HepG2 (cell line): Measurements from ENCODE around the gene NUDT1. TPM values are rescaled to one million over a fixed set of nuclear protein-coding genes. Genes with fewer than 3 reads are reported as not detected.

Experiments
- ADNP ChIP-seq: sonication (generic); formaldehyde crosslinking; IDR thresholded peaks from 2 replicates; pipeline ENCODE4 v1.4.0; 2020; ENCODE audit warnings: missing genetic modification reagents
- HBP1 ChIP-seq: IDR thresholded peaks from 2 replicates; pipeline ENCODE4 v1.6.1; 2016; ENCODE audit warnings: low read depth, control low read depth
- HMGXB4 ChIP-seq, 2 experiments: sonication (generic) in 1 of 2; formaldehyde crosslinking in 1 of 2; IDR thresholded peaks; 2 replicates each; pipeline versions ENCODE4 v1.4.0 to v1.6.1; 2018 to 2020; ENCODE audit warnings: missing genetic modification reagents in 2 of 2, borderline replicate concordance in 1 of 2, low read depth in 1 of 2, mild to moderate bottlenecking in 1 of 2, missing biosample characterization in 1 of 2
- MEF2D ChIP-seq: sonication (generic); formaldehyde crosslinking; IDR thresholded peaks from 2 replicates; pipeline ENCODE4 v1.5.1; 2020; ENCODE audit warnings: mild to moderate bottlenecking, missing genetic modification reagents
- MXD3 ChIP-seq: IDR thresholded peaks from 2 replicates; pipeline ENCODE4 v1.6.1; 2016; ENCODE audit warnings: mild to moderate bottlenecking, missing biosample characterization, missing genetic modification reagents
- MYPOP ChIP-seq: sonication (generic); formaldehyde crosslinking; IDR thresholded peaks from 2 replicates; pipeline ENCODE4 v1.8.1; 2023; ENCODE audit warnings: mild to moderate bottlenecking, moderate library complexity, missing genetic modification reagents
- PLSCR1 ChIP-seq: sonication (generic); formaldehyde crosslinking; IDR thresholded peaks from 2 replicates; pipeline ENCODE4 v1.5.0; 2020; ENCODE audit warnings: missing genetic modification reagents, mild to moderate bottlenecking, borderline replicate concordance
- POGZ ChIP-seq: sonication (generic); formaldehyde crosslinking; IDR thresholded peaks from 2 replicates; pipeline ENCODE4 v1.4.0; 2020; ENCODE audit warnings: mild to moderate bottlenecking, missing genetic modification reagents
- PRMT3 ChIP-seq: sonication (generic); formaldehyde crosslinking; IDR thresholded peaks from 2 replicates; pipeline ENCODE4 v1.8.1; 2022; ENCODE audit warnings: low read depth, mild to moderate bottlenecking, moderate library complexity, missing genetic modification reagents, borderline replicate concordance
- RORA ChIP-seq: sonication (generic); formaldehyde crosslinking; IDR thresholded peaks from 2 replicates; pipeline ENCODE4 v1.5.0; 2020; ENCODE audit warnings: mild to moderate bottlenecking, missing genetic modification reagents, moderate library complexity
- TAF15 ChIP-seq: fragments of 200-400 bp; formaldehyde crosslinking; IDR thresholded peaks from one replicate; pipeline ENCODE4 v1.6.1; 2018; ENCODE audit warnings: mild to moderate bottlenecking, low read depth, low read length; ENCODE audit not compliant: poor library complexity, severe bottlenecking
- THAP7 ChIP-seq: sonication (generic); formaldehyde crosslinking; IDR thresholded peaks from 2 replicates; pipeline ENCODE4 v1.8.1; 2023; ENCODE audit warnings: mild to moderate bottlenecking, missing genetic modification reagents
- U2AF1 ChIP-seq: fragments of 200-400 bp; formaldehyde crosslinking; optimal IDR thresholded peaks from 2 replicates; pipeline ENCODE3; 2017; ENCODE audit warnings: mild to moderate bottlenecking, low read depth, low read length
- ZBTB7B ChIP-seq: sonication (generic); formaldehyde crosslinking; IDR thresholded peaks from 2 replicates; pipeline ENCODE4 v1.4.0; 2020; ENCODE audit warnings: missing genetic modification reagents
- ZFP82 ChIP-seq: sonication (generic); formaldehyde crosslinking; IDR thresholded peaks from 2 replicates; pipeline ENCODE4 v1.5.1; 2020; ENCODE audit warnings: mild to moderate bottlenecking, missing genetic modification reagents, borderline replicate concordance
- ZNF501 ChIP-seq: sonication (generic); formaldehyde crosslinking; IDR thresholded peaks from 2 replicates; pipeline ENCODE4 v1.5.1; 2020; ENCODE audit warnings: mild to moderate bottlenecking, moderate library complexity, missing genetic modification reagents
- ZNF512B ChIP-seq: sonication (generic); formaldehyde crosslinking; IDR thresholded peaks from 2 replicates; pipeline ENCODE4 v1.5.1; 2020; ENCODE audit warnings: missing genetic modification reagents, mild to moderate bottlenecking, borderline replicate concordance
- polyA plus RNA-seq, 8 experiments: library from polyadenylated mRNA; depleted of rRNA in 3 of 8; stranded (reverse) in 7 of 8; unstranded in 1 of 8; fragments of >200 nt; fragmentation: Illumina TruSeq in 4 of 8; extraction: Trizol in 4 of 8; gene quantifications; 2 replicates each; pipeline versions ENCODE4 v1.2.1 to v1.2.3, GENCODE V29; 2011 to 2016; ENCODE audit warnings: low read depth in 4 of 8, missing spikeins in 1 of 8, mixed read lengths in 1 of 8; ENCODE audit not compliant: insufficient read depth in 1 of 8
- total RNA-seq, 5 experiments: library from RNA; depleted of rRNA; stranded (reverse); fragments of >200 nt; fragmentation: Illumina TruSeq; extraction: Trizol; gene quantifications; 2 replicates each; pipeline ENCODE4 v1.2.3, GENCODE V29; 2016; ENCODE audit warnings: low read depth in 1 of 5

The NUDT1 gene
- total and polyA plus RNA-seq, 2 of the 13 experiments (the other 11 are each of a cell fraction or from before 2014, with no cell fraction given), result 9.1 to 26.8 TPM

GRCh38 chr7:2241580-2242540, at the start of gene NUDT1, which contains the start of gene MRM2 (continued):
- TF ChIP-seq THAP7 (CRISPR knock-in tag) (peak; percentile 96), PRMT3 (CRISPR knock-in tag) (peak; percentile 76; the same call in 1 of the 2 replicates), ZNF512B (CRISPR knock-in tag) (0 out of 2 replicates have a peak, but pooled peaks have one; percentile 54), MEF2D (CRISPR knock-in tag) (0 out of 2 replicates have a peak, but pooled peaks have one; percentile 45), ZBTB7B (CRISPR knock-in tag) (0 out of 2 replicates have a peak, but pooled peaks have one; percentile 24), MYPOP (CRISPR knock-in tag) (peak; percentile 83; the same call in 1 of the 2 replicates), PLSCR1 (CRISPR knock-in tag) (no peak), ZFP82 (no peak), TAF15 (peak; percentile 91), MXD3 (CRISPR knock-in tag) (no peak; the same call in 1 of the 2 replicates), U2AF1 (no peak), HBP1 (CRISPR knock-in tag) (peak; percentile 97), HMGXB4 (CRISPR knock-in tag; IDR thresholded peaks at IDR 0.05; ENCODE audit: borderline replicate concordance in 1 of 2, low read depth in 1 of 2) (peak; percentile 70 to 81; a peak in 3 of 4 replicates), ADNP (CRISPR knock-in tag) (no peak), POGZ (CRISPR knock-in tag) (peak; percentile 57), RORA (CRISPR knock-in tag) (no peak), ZNF501 (CRISPR knock-in tag) (peak; percentile 89)
